Esophagus squamous epithelium (tissue), 4 donors: ENCODE data around the gene LIMS1.

Experiments
- POLR2A ChIP-seq, 4 donors: fragments of 450-650 bp; IDR thresholded peaks; one replicate each; pipeline ENCODE4 v1.6.1; 2017; ENCODE audit warnings: antibody characterized with exemption in 4 of 4, mild to moderate bottlenecking in 4 of 4, moderate library complexity in 3 of 4
- TF ChIP-seq, protein P1 (sequence below), 6 experiments: fragments of 450-650 bp in 4 of 6; fragments of 200-600 bp in 2 of 6; sonication (generic) in 2 of 6; IDR thresholded peaks; one replicate each; pipeline ENCODE4 v1.5.1; 2016 to 2019; ENCODE audit warnings: antibody characterized with exemption in 6 of 6, mild to moderate bottlenecking in 4 of 6, moderate library complexity in 4 of 6

DNA sequence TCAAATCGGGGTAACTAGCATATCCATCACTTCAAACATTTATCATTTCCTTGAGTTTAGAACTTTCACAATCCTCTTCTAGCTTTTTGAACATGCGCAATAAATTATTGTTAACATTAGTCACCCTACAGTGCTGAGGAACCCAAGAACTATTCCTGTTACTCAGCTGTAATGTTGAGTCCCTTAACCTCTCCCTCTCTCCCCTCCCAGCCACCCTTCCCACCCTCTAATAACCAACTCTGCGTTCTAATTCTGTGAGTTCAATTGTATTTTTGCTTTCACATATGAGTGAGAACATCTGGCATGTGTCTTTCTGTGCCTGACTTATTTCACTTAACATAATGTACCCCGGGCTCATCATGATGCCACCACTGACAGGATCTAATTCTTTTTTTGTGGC is 106.5 kb downstream of the LIMS1 start:
- no peak for TF ChIP-seq POLR2A (IDR thresholded peaks at IDR 0.05)
- TF ChIP-seq, protein P1, sequence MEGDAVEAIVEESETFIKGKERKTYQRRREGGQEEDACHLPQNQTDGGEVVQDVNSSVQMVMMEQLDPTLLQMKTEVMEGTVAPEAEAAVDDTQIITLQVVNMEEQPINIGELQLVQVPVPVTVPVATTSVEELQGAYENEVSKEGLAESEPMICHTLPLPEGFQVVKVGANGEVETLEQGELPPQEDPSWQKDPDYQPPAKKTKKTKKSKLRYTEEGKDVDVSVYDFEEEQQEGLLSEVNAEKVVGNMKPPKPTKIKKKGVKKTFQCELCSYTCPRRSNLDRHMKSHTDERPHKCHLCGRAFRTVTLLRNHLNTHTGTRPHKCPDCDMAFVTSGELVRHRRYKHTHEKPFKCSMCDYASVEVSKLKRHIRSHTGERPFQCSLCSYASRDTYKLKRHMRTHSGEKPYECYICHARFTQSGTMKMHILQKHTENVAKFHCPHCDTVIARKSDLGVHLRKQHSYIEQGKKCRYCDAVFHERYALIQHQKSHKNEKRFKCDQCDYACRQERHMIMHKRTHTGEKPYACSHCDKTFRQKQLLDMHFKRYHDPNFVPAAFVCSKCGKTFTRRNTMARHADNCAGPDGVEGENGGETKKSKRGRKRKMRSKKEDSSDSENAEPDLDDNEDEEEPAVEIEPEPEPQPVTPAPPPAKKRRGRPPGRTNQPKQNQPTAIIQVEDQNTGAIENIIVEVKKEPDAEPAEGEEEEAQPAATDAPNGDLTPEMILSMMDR (IDR thresholded peaks at IDR 0.05), result no peak
